ENCODE data around the gene PCYT2.

GRCh38 chr17:81909966-81910839 is 996 bp downstream of the PCYT2 start:
- TF ChIP-seq POLR2A (IDR thresholded peaks at IDR 0.05): no peak
- no peak for TF ChIP-seq CTCF (IDR thresholded peaks at IDR 0.05)

All from prostate gland (tissue), 2 donors.